PC-3 (cell line): ENCODE data around the gene PDHX.

Source experiments
- EZH2 ChIP-seq: fragments of 300-600 bp; sonication (generic); IDR thresholded peaks from one replicate; pipeline ENCODE4 v1.6.1; 2017; ENCODE audit warnings: antibody characterized with exemption, mild to moderate bottlenecking, low read length; ENCODE audit not compliant: unreplicated experiment
- EZH2phosphoT487 ChIP-seq: fragments of 300-600 bp; sonication (generic); IDR thresholded peaks from 2 replicates; pipeline ENCODE4 v1.6.1; 2018; ENCODE audit warnings: mild to moderate bottlenecking, antibody characterized with exemption, low read length, borderline replicate concordance
- TF ChIP-seq, protein P1 (sequence below): fragments of 300-600 bp; sonication (generic); conservative IDR thresholded peaks from 2 replicates; pipeline ENCODE4 v1.5.1; 2017; ENCODE audit warnings: antibody characterized with exemption, low read depth, mild to moderate bottlenecking, low read length

DNA sequence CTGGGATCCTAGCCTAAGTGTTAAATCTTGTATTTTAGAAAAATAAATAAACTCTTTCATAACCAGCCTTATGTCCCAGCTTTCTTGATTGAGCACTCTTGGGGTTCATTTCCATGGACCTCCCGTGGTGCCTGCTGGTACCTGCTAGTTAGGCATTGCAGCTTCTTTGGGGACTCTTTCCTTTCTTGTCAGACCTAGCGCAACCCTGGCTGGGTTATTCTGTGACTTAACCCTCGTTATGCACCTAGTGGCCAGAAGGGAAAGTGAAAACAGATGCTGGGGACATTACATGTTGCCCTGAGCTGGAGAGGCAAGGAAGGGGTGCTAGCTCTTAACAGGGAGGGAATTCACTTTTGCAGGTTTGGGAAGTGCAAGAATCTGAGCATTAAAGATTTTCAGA is 47.0 kb upstream of the PDHX start:
- TF ChIP-seq, protein P1, sequence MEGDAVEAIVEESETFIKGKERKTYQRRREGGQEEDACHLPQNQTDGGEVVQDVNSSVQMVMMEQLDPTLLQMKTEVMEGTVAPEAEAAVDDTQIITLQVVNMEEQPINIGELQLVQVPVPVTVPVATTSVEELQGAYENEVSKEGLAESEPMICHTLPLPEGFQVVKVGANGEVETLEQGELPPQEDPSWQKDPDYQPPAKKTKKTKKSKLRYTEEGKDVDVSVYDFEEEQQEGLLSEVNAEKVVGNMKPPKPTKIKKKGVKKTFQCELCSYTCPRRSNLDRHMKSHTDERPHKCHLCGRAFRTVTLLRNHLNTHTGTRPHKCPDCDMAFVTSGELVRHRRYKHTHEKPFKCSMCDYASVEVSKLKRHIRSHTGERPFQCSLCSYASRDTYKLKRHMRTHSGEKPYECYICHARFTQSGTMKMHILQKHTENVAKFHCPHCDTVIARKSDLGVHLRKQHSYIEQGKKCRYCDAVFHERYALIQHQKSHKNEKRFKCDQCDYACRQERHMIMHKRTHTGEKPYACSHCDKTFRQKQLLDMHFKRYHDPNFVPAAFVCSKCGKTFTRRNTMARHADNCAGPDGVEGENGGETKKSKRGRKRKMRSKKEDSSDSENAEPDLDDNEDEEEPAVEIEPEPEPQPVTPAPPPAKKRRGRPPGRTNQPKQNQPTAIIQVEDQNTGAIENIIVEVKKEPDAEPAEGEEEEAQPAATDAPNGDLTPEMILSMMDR = peak; percentile 28; the same call in 1 of the 2 replicates
- no peak for TF ChIP-seq EZH2
- no peak for TF ChIP-seq EZH2phosphoT487
